H9 (cell line): Measurements from ENCODE around the gene FASTKD3. TPM values are rescaled to one million over a fixed set of nuclear protein-coding genes. Genes with fewer than 3 reads are reported as not detected.
A peak's percentile ranks its signal among the peaks of the same experiment; 100 is the strongest.

Experiments
- DNase-seq: peaks from one replicate; pipeline ENCODE4 v3.0.0-alpha.2; 2017
- H2AFZ ChIP-seq: one replicate; pipeline ENCODE4 v1.6.1; 2013; ENCODE audit warnings: mild to moderate bottlenecking, low read length, control low read depth, moderate library complexity
- H2AK5ac ChIP-seq: 2 replicates; pipeline ENCODE4 v1.6.1; 2013; ENCODE audit warnings: low read length, control low read depth, mixed read lengths; ENCODE audit not compliant: insufficient read length
- H2BK120ac ChIP-seq: one replicate; pipeline ENCODE4 v1.6.1; 2013; ENCODE audit warnings: low read depth, mild to moderate bottlenecking, low read length, control low read depth, inconsistent platforms; ENCODE audit not compliant: poor library complexity, severe bottlenecking
- H2BK12ac ChIP-seq: 2 replicates; pipeline ENCODE4 v1.6.1; 2013; ENCODE audit warnings: low read length, control low read depth, mixed read lengths, low read depth; ENCODE audit not compliant: insufficient read length
- H2BK15ac ChIP-seq: 2 replicates; pipeline ENCODE4 v1.6.1; 2013; ENCODE audit warnings: low read depth, low read length, control low read depth
- H2BK20ac ChIP-seq: one replicate; pipeline ENCODE4 v1.6.1; 2013; ENCODE audit warnings: low read depth, mild to moderate bottlenecking, low read length, control low read depth, inconsistent platforms; ENCODE audit not compliant: poor library complexity, severe bottlenecking
- H2BK5ac ChIP-seq: 2 replicates; pipeline ENCODE4 v1.6.1; 2013; ENCODE audit warnings: low read length, control low read depth, mixed read lengths; ENCODE audit not compliant: insufficient read length
- H3K14ac ChIP-seq: 2 replicates; pipeline ENCODE4 v1.6.1; 2013; ENCODE audit warnings: low read length, control low read depth; ENCODE audit not compliant: insufficient read depth
- H3K18ac ChIP-seq: 2 replicates; pipeline ENCODE4 v1.6.1; 2013; ENCODE audit warnings: low read depth, mild to moderate bottlenecking, mixed read lengths, low read length, control low read depth; ENCODE audit not compliant: insufficient read length
- H3K23ac ChIP-seq: 2 replicates; pipeline ENCODE4 v1.6.1; 2013; ENCODE audit warnings: low read length, control low read depth, mixed read lengths, low read depth; ENCODE audit not compliant: insufficient read length
- H3K23me2 ChIP-seq: 2 replicates; pipeline ENCODE4 v1.6.1; 2013; ENCODE audit warnings: low read depth, mild to moderate bottlenecking, mixed read lengths, low read length, control low read depth; ENCODE audit not compliant: insufficient read length, poor library complexity, severe bottlenecking
- H3K27ac ChIP-seq: 2 replicates; pipeline ENCODE4 v1.5.1; 2013; ENCODE audit warnings: low read length, control low read depth, mixed read lengths, low read depth; ENCODE audit not compliant: insufficient read length
- H3K27me3 ChIP-seq: 2 replicates; pipeline ENCODE4 v1.6.1; 2013; ENCODE audit warnings: low read length, control low read depth, inconsistent platforms; ENCODE audit not compliant: insufficient read depth
- H3K4ac ChIP-seq: 2 replicates; pipeline ENCODE4 v1.6.1; 2013; ENCODE audit warnings: low read depth, mild to moderate bottlenecking, control low read depth, inconsistent platforms, low read length, moderate library complexity
- H3K4me1 ChIP-seq: 2 replicates; pipeline ENCODE4 v1.6.1; 2013; ENCODE audit warnings: low read length, control low read depth, inconsistent platforms; ENCODE audit not compliant: insufficient read depth
- H3K4me2 ChIP-seq: 2 replicates; pipeline ENCODE4 v1.6.1; 2013; ENCODE audit warnings: low read length, control low read depth, mixed read lengths; ENCODE audit not compliant: insufficient read length, insufficient read depth
- H3K56ac ChIP-seq: 2 replicates; pipeline ENCODE4 v1.6.1; 2013; ENCODE audit warnings: low read depth, mild to moderate bottlenecking, mixed read lengths, low read length, control low read depth; ENCODE audit not compliant: insufficient read length
- H3K79me1 ChIP-seq: 2 replicates; pipeline ENCODE4 v1.6.1; 2013; ENCODE audit warnings: low read depth, mild to moderate bottlenecking, moderate library complexity, low read length, control low read depth, inconsistent platforms; ENCODE audit not compliant: insufficient read depth, poor library complexity, severe bottlenecking
- H3K79me2 ChIP-seq: 2 replicates; pipeline ENCODE4 v1.6.1; 2013; ENCODE audit warnings: low read length, control low read depth, inconsistent platforms; ENCODE audit not compliant: insufficient read depth
- H3K9ac ChIP-seq: 2 replicates; pipeline ENCODE4 v1.6.1; 2013; ENCODE audit warnings: low read length, control low read depth, mixed read lengths; ENCODE audit not compliant: insufficient read length; ENCODE audit errors: extremely low read depth
- H3K9me3 ChIP-seq: one replicate; pipeline ENCODE4 v1.6.1; 2013; ENCODE audit warnings: low read depth, low read length, inconsistent platforms; ENCODE audit not compliant: control insufficient read depth
- H3T11ph ChIP-seq: one replicate; pipeline ENCODE4 v1.6.1; 2013; ENCODE audit warnings: mild to moderate bottlenecking, low read length, control low read depth, inconsistent platforms
- H4K20me1 ChIP-seq: one replicate; pipeline ENCODE4 v1.6.1; 2013; ENCODE audit not compliant: control insufficient read depth, insufficient read length, insufficient read depth
- H4K5ac ChIP-seq: 2 replicates; pipeline ENCODE4 v1.6.1; 2013; ENCODE audit warnings: low read depth, mild to moderate bottlenecking, mixed read lengths, low read length, control low read depth; ENCODE audit not compliant: insufficient read length
- H4K8ac ChIP-seq: replicated peaks from 2 replicates; pipeline ENCODE4 v1.6.1; 2013; ENCODE audit warnings: low read length, control low read depth, mixed read lengths, low read depth; ENCODE audit not compliant: insufficient read length
- H4K91ac ChIP-seq: 2 replicates; pipeline ENCODE4 v1.6.1; 2013; ENCODE audit warnings: low read depth, mild to moderate bottlenecking, moderate library complexity, mixed read lengths, low read length, control low read depth; ENCODE audit not compliant: insufficient read length
- H3K27ac Mint-ChIP-seq, 3 experiments: 2 replicates in 2 of 3; 3 replicates in 1 of 3; pipeline ENCODE4 v1.8.0; 2020 to 2021; ENCODE audit warnings: mixed read lengths in 3 of 3, mild to moderate bottlenecking in 1 of 3, moderate library complexity in 1 of 3
- H3K27me3 Mint-ChIP-seq: 2 replicates; pipeline ENCODE4 v1.8.0; 2021; ENCODE audit warnings: low read depth, mild to moderate bottlenecking, moderate library complexity, mixed read lengths
- H3K36me3 Mint-ChIP-seq, 3 experiments: 2 replicates in 2 of 3; 3 replicates in 1 of 3; pipeline ENCODE4 v1.8.0; 2020 to 2021; ENCODE audit warnings: low read depth in 3 of 3, mixed read lengths in 3 of 3; ENCODE audit not compliant: insufficient read depth in 1 of 3
- H3K4me1 Mint-ChIP-seq, 2 experiments: 2 replicates each; pipeline ENCODE4 v1.8.0; 2020; ENCODE audit warnings: mixed read lengths in 2 of 2
- H3K4me3 Mint-ChIP-seq, 2 experiments: 2 replicates in 1 of 2; 3 replicates in 1 of 2; pipeline ENCODE4 v1.8.0; 2020 to 2021; ENCODE audit warnings: mild to moderate bottlenecking in 2 of 2, mixed read lengths in 2 of 2, moderate library complexity in 1 of 2
- H3K9me3 Mint-ChIP-seq, 2 experiments: 2 replicates in 1 of 2; 3 replicates in 1 of 2; pipeline ENCODE4 v1.8.0; 2020; ENCODE audit warnings: mild to moderate bottlenecking in 2 of 2, mixed read lengths in 2 of 2, moderate library complexity in 1 of 2
- CTCF ChIP-seq: fragments of 200-600 bp; sonication (generic); conservative IDR thresholded peaks from 3 replicates; pipeline ENCODE4 v1.8.0; 2021; ENCODE audit warnings: antibody characterized with exemption, mild to moderate bottlenecking
- WGBS: extraction: QIAGEN DNeasy Blood & Tissue Kit; methylation state at CpG from one replicate; pipeline ENCODE4 v1.1.7; 2013; ENCODE audit warnings: missing lambda C conversion rate, low lambda C conversion rate, mixed read lengths; ENCODE audit not compliant: insufficient read length; ENCODE audit errors: extremely low coverage; 5-methylcytosine and 5-hydroxymethylcytosine counted together
- total RNA-seq: library from RNA; stranded (reverse); gene quantifications from 2 replicates; pipeline ENCODE4 v1.2.1, GENCODE V29; 2021

FASTKD3 gene
- total RNA-seq, 1 experiment from 2014 or later: 15.0 TPM

GRCh38 chr5:7824995-7825394 is 43.8 kb downstream of the FASTKD3 start:
- Histone ChIP-seq H2BK20ac (no peak overlapping the region), H4K20me1 (no peaks in the 10 kb centered on the region), H3K23ac (no peak overlapping the region), H3K79me2 (no peaks in the 10 kb centered on the region), H3K9me3 (no peaks in the 10 kb centered on the region), H2AK5ac (no peak overlapping the region), H3K9ac (no peak overlapping the region), H3K18ac (peak overlapping the region; percentile 48), H4K5ac (no peak overlapping the region), H3K27ac (no peak overlapping the region), H3T11ph (no peak overlapping the region), H2AFZ (no peak overlapping the region), H4K8ac (no peak overlapping the region), H2BK12ac (no peak overlapping the region), H3K4me2 (no peak overlapping the region), H3K79me1 (no peaks in the 10 kb centered on the region), H2BK5ac (no peak overlapping the region), H3K23me2 (peaks cover 4% of the 10 kb centered on the region), H2BK15ac (no peak overlapping the region), H3K27me3 (no peaks in the 10 kb centered on the region), H3K4ac (no peak overlapping the region), H3K56ac (no peak overlapping the region), H2BK120ac (no peak overlapping the region), H3K14ac (0 out of 2 replicates have a peak overlapping the region, but pooled peaks have one; percentile 10), H4K91ac (no peak overlapping the region), H3K4me1 (no peaks in the 10 kb centered on the region)
- Mint-ChIP-seq H3K36me3 (peaks cover 9 to 25% (median 12%) of the 10 kb centered on the region in 3 experiments; a peak in 5 of 7 replicates), H3K27ac (no peak overlapping the region), H3K27me3 (no peaks in the 10 kb centered on the region), H3K9me3 (no peaks in the 10 kb centered on the region), H3K4me1 (no peaks in the 10 kb centered on the region; a peak in 1 of 4 replicates), H3K4me3 (no peak overlapping the region)
- no CpG with 5 or more reads among the region's 18 CpGs for WGBS
- no peak for DNase-seq
- TF ChIP-seq CTCF: no peak
